ENCODE measurements around the gene FGD1. TPM values are rescaled to one million over a fixed set of nuclear protein-coding genes. Genes with fewer than 3 reads are reported as not detected.

The FGD1 gene
- total and polyA plus RNA-seq, 2 of the 4 experiments (the other 2 are of a cell fraction) = 2.0 to 12.3 TPM

DNA sequence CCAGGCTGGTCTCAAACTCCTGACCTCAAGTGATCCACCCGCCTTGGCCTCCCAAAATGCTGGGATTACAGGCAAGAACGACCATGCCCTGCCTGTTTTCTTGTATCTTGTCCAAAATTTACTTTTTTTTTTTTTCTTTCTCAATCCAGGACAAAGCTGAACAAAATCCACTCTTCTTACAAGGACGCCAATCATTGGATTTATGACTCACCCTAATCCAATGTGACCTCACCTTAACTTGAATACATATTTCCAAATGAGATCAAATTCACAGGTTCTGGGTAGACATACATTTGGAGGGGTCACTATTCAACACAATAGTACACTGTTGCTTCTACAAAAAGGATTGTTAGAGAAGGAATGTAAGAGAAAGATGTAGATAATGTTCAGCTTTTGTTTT is 73.9 kb downstream of the FGD1 start:
- no peak overlapping the region for H2BK15ac ChIP-seq (ENCODE audit: low read depth, low read length)
- H4K91ac ChIP-seq (ENCODE audit: insufficient read depth, low read depth, low read length) = no peak overlapping the region
- H3K14ac ChIP-seq (replicated peaks; ENCODE audit: low read depth, low read length) = no peak overlapping the region
- no peak overlapping the region for H3K4ac ChIP-seq (ENCODE audit: low read depth, low read length)
- no peak overlapping the region for H3K23ac ChIP-seq (ENCODE audit: low read depth, low read length)
- no peak overlapping the region for H2AK5ac ChIP-seq (ENCODE audit: low read depth, low read length)
- no peak overlapping the region for H4K5ac ChIP-seq (ENCODE audit: low read depth, low read length)
- no peaks in the 10 kb centered on the region for H3K36me3 ChIP-seq (ENCODE audit: control insufficient read depth, insufficient read depth, low read length)
- H3K4me2 ChIP-seq (ENCODE audit: low read depth, low read length) = no peak overlapping the region
- H2BK5ac ChIP-seq (ENCODE audit: low read depth, low read length, poor library complexity, severe bottlenecking) = no peak overlapping the region
- H4K20me1 ChIP-seq (ENCODE audit: insufficient read depth, low read length) = no peaks in the 10 kb centered on the region
- dilution Hi-C loops (cut with HindIII; ENCODE audit: low sequenced_read_pairs, unreplicated experiment) = no loop called here
- WGBS, 2 experiments (ENCODE audit: extremely low coverage in 2 of 2, insufficient read length in 1 of 2) = 40% methylated on average over 1 of the region's 3 CpGs; no CpG with 5 or more reads in 1 of the 2 experiments
- no peak overlapping the region for H3K18ac ChIP-seq (ENCODE audit: low read depth, low read length)
- H3K9ac ChIP-seq (ENCODE audit: low read depth, low read length) = no peak overlapping the region
- CTCF ChIA-PET = no interaction called here
- no peaks in the 10 kb centered on the region for H3K4me1 ChIP-seq (ENCODE audit: control insufficient read depth, insufficient read depth, low read length)
- no peak overlapping the region for H2AK9ac ChIP-seq (replicated peaks; ENCODE audit: low read depth, low read length, poor library complexity)
- no peak overlapping the region for H2AFZ ChIP-seq (replicated peaks; ENCODE audit: low read length, poor library complexity)
- ATAC-seq (ENCODE audit: low read depth) = no peak
- no peaks in the 10 kb centered on the region for H3K79me1 ChIP-seq (ENCODE audit: low read depth in 1 of 2, low read length in 2 of 2)
- no peak for DNase-seq
- no peak overlapping the region for H3K27ac ChIP-seq (ENCODE audit: insufficient read depth, low read length)
- in situ Hi-C loops (cut with MboI; ENCODE audit: low sequenced_read_pairs) = no loop called here
- no peak overlapping the region for H3K4me3 ChIP-seq (ENCODE audit: insufficient read depth, low read depth, low read length)
- TF ChIP-seq FOS (IDR thresholded peaks at IDR 0.05; ENCODE audit: low read depth, low read length) (no peak), MAZ (IDR thresholded peaks at IDR 0.05; ENCODE audit: borderline replicate concordance, low read depth, low read length) (no peak), CHD1 (IDR thresholded peaks at IDR 0.05; ENCODE audit: low read depth, low read length) (no peak), CEBPB (IDR thresholded peaks at IDR 0.05; ENCODE audit: low read depth, low read length) (no peak), MAFK (IDR thresholded peaks at IDR 0.05; ENCODE audit: low read depth, low read length) (no peak), RCOR1 (IDR thresholded peaks at IDR 0.05; ENCODE audit: insufficient replicate concordance, low read length) (no peak), NFE2L2 (IDR thresholded peaks at IDR 0.05; ENCODE audit: low read depth, low read length) (no peak), RFX5 (IDR thresholded peaks at IDR 0.05; ENCODE audit: low read depth, low read length) (no peak), ELK1 (IDR thresholded peaks at IDR 0.05; ENCODE audit: borderline replicate concordance, low read depth, low read length) (no peak), BHLHE40 (IDR thresholded peaks at IDR 0.05; ENCODE audit: low read depth, low read length) (no peak), POLR2A (IDR thresholded peaks at IDR 0.05; ENCODE audit: low read depth, low read length) (no peak)
- TF ChIP-seq, protein P1, sequence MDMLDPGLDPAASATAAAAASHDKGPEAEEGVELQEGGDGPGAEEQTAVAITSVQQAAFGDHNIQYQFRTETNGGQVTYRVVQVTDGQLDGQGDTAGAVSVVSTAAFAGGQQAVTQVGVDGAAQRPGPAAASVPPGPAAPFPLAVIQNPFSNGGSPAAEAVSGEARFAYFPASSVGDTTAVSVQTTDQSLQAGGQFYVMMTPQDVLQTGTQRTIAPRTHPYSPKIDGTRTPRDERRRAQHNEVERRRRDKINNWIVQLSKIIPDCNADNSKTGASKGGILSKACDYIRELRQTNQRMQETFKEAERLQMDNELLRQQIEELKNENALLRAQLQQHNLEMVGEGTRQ (IDR thresholded peaks at IDR 0.05; ENCODE audit: low read depth, low read length) = no peak
- no TSS peak for BruUV-seq (replicated peaks)
- H3K9me3 ChIP-seq (ENCODE audit: control insufficient read depth, insufficient read depth, low read length) = no peaks in the 10 kb centered on the region
- H3K27me3 ChIP-seq (ENCODE audit: control insufficient read depth, insufficient read depth, low read length) = peaks cover 4% of the 10 kb centered on the region; the same call in 1 of the 2 replicates
- H3K9me1 ChIP-seq (ENCODE audit: insufficient read depth, low read length) = no peaks in the 10 kb centered on the region
- no peak overlapping the region for H3K56ac ChIP-seq (ENCODE audit: extremely low read depth, insufficient read depth, low read length)
- intact Hi-C loops (cut with micrococcal nuclease) = no loop called here
- POLR2A ChIA-PET (ENCODE audit: unreplicated experiment) = no interaction called here
- no peak overlapping the region for H2BK20ac ChIP-seq (ENCODE audit: low read depth, low read length)
- no peak overlapping the region for H4K8ac ChIP-seq (ENCODE audit: low read depth in 2 of 2, low read length in 2 of 2)
- H2BK120ac ChIP-seq (ENCODE audit: low read depth, low read length) = no peak overlapping the region
